SK-N-SH (cell line): ENCODE data around the gene SPATA13. TPM values are rescaled to one million over a fixed set of nuclear protein-coding genes. Genes with fewer than 3 reads are reported as not detected.

Experiments
- CTCF ChIA-PET: fragments of 300-600, 350-600 bp; formaldehyde crosslinking; extraction: SDS; loops from one replicate; lab custom pipeline; 2021; lab: Yijun Ruan, JAX
- POLR2A ChIA-PET: fragments of 350-600 bp; sonication (Branson Sonifier 250); formaldehyde crosslinking; extraction: SDS; loops from one replicate; lab custom pipeline; 2020; ENCODE audit warnings: antibody characterized with exemption, inconsistent platforms; lab: Yijun Ruan, JAX
- DNase-seq: peaks from one replicate; pipeline ENCODE4 v3.0.0; 2012
- H2AFZ ChIP-seq: fragments of 200-600 bp; sonication (generic); 2 replicates; pipeline ENCODE4 v1.8.1; 2016; ENCODE audit warnings: antibody characterized with exemption, mild to moderate bottlenecking, low read depth
- H3F3A ChIP-seq: fragments of 200-600 bp; sonication (generic); replicated peaks from 2 replicates; pipeline ENCODE3; 2016; ENCODE audit warnings: antibody characterized with exemption, mild to moderate bottlenecking; ENCODE audit not compliant: insufficient read depth
- H3K27ac ChIP-seq, 2 experiments: fragments of 200-500 bp in 1 of 2; fragments of 200-600 bp in 1 of 2; sonication (Bioruptor generic) in 1 of 2; sonication (generic), shearing (Covaris generic) in 1 of 2; 2 replicates each; pipeline versions ENCODE4 v1.5.1 to v1.6.1; 2014 to 2016; ENCODE audit warnings: low read depth in 2 of 2, inconsistent platforms in 1 of 2, low read length in 1 of 2, mild to moderate bottlenecking in 1 of 2, mixed read lengths in 1 of 2
- H3K27me3 ChIP-seq: fragments of 200-600 bp; sonication (generic), shearing (Covaris generic); 2 replicates; pipeline ENCODE4 v1.6.1; 2016; ENCODE audit warnings: mixed run types; ENCODE audit not compliant: insufficient read depth
- H3K36me3 ChIP-seq, 2 experiments: fragments of 200-500 bp in 1 of 2; fragments of 200-600 bp in 1 of 2; sonication (Bioruptor generic) in 1 of 2; sonication (generic) in 1 of 2; replicated peaks in 1 of 2; 2 replicates each; pipeline versions ENCODE3 to v1.5.1; 2014 to 2016; ENCODE audit warnings: low read length in 1 of 2, mild to moderate bottlenecking in 1 of 2; ENCODE audit not compliant: insufficient read depth in 2 of 2, control insufficient read depth in 1 of 2
- H3K4me1 ChIP-seq, 2 experiments: fragments of 200-500 bp in 1 of 2; fragments of 200-600 bp in 1 of 2; sonication (Bioruptor generic) in 1 of 2; sonication (generic), shearing (Covaris generic) in 1 of 2; 2 replicates each; pipeline versions ENCODE4 v1.5.1 to v1.6.1; 2014 to 2016; ENCODE audit warnings: low read depth in 1 of 2, low read length in 1 of 2, mixed run types in 1 of 2; ENCODE audit not compliant: insufficient read depth in 2 of 2, control insufficient read depth in 1 of 2
- H3K4me2 ChIP-seq: fragments of 200-600 bp; sonication (generic), shearing (Covaris generic); 2 replicates; pipeline ENCODE4 v1.6.1; 2017; ENCODE audit warnings: mixed run types
- H3K4me3 ChIP-seq, 2 experiments: fragments of 200-500 bp in 1 of 2; fragments of 200-600 bp in 1 of 2; sonication (Bioruptor generic) in 1 of 2; sonication (generic), shearing (Covaris generic) in 1 of 2; 2 replicates each; pipeline versions ENCODE4 v1.5.1 to v1.8.1; 2014 to 2016; ENCODE audit warnings: low read depth in 2 of 2, inconsistent platforms in 1 of 2, low read length in 1 of 2, mild to moderate bottlenecking in 1 of 2, mixed read lengths in 1 of 2, moderate library complexity in 1 of 2
- H3K79me2 ChIP-seq: fragments of 200-600 bp; sonication (generic); 2 replicates; pipeline ENCODE4 v1.8.1; 2017; ENCODE audit warnings: mild to moderate bottlenecking; ENCODE audit not compliant: insufficient read depth
- H3K9ac ChIP-seq: fragments of 200-600 bp; sonication (generic); 2 replicates; pipeline ENCODE4 v1.6.1; 2017; ENCODE audit warnings: mixed run types
- H3K9me2 ChIP-seq: fragments of 200-600 bp; sonication (generic); 2 replicates; pipeline ENCODE4 v1.6.1; 2017; ENCODE audit warnings: mixed run types
- H3K9me3 ChIP-seq: fragments of 200-600 bp; sonication (generic); 2 replicates; pipeline ENCODE4 v1.6.1; 2017; ENCODE audit warnings: mixed run types, mild to moderate bottlenecking, moderate library complexity
- H4K20me1 ChIP-seq: fragments of 200-600 bp; sonication (generic); 2 replicates; pipeline ENCODE4 v1.6.1; 2017; ENCODE audit warnings: mild to moderate bottlenecking, mixed run types; ENCODE audit not compliant: insufficient read depth
- CHD2 ChIP-seq: fragments of 150-350 bp; IDR thresholded peaks from 2 replicates; pipeline ENCODE4 v1.6.1; 2018; ENCODE audit warnings: low read length; ENCODE audit not compliant: partially characterized antibody
- ELF1 ChIP-seq: IDR thresholded peaks from 2 replicates; pipeline ENCODE4 v1.4.0; 2012
- EZH2phosphoT487 ChIP-seq: fragments of 200-600 bp; sonication (generic); IDR thresholded peaks from 2 replicates; pipeline ENCODE4 v1.6.1; 2017; ENCODE audit warnings: low read depth, mixed run types, mild to moderate bottlenecking, antibody characterized with exemption, moderate library complexity, borderline replicate concordance
- FOXM1 ChIP-seq: IDR thresholded peaks from 2 replicates; pipeline ENCODE4 v1.4.0; 2012; ENCODE audit warnings: low read depth, mild to moderate bottlenecking
- GABPA ChIP-seq: IDR thresholded peaks from 2 replicates; pipeline ENCODE4 v1.4.0; 2012; ENCODE audit warnings: low read depth, mild to moderate bottlenecking
- GATA2 ChIP-seq: sonication (generic); formaldehyde crosslinking; IDR thresholded peaks from 2 replicates; pipeline ENCODE4 v1.5.0; 2020; ENCODE audit warnings: mild to moderate bottlenecking, missing genetic modification reagents
- JUND ChIP-seq: IDR thresholded peaks from 2 replicates; pipeline ENCODE4 v1.4.0; 2012
- MXI1 ChIP-seq: IDR thresholded peaks from 2 replicates; pipeline ENCODE4 v1.6.1; 2012; ENCODE audit warnings: mild to moderate bottlenecking, low read depth, low read length, improper control_type of control experiment
- NFIC ChIP-seq: IDR thresholded peaks from 2 replicates; pipeline ENCODE4 v1.4.0; 2012; ENCODE audit warnings: borderline replicate concordance
- NRF1 ChIP-seq: IDR thresholded peaks from 2 replicates; pipeline ENCODE4 v1.6.1; 2012; ENCODE audit warnings: low read depth, mild to moderate bottlenecking, low read length
- POLR2AphosphoS5 ChIP-seq: IDR thresholded peaks from 2 replicates; pipeline ENCODE4 v1.6.1; 2012; ENCODE audit warnings: low read depth, low read length
- RCOR1 ChIP-seq: fragments of 150-350 bp; IDR thresholded peaks from 2 replicates; pipeline ENCODE4 v1.6.1; 2017; ENCODE audit warnings: antibody characterized with exemption, low read length
- RFX5 ChIP-seq: IDR thresholded peaks from 2 replicates; pipeline ENCODE4 v1.6.1; 2012; ENCODE audit warnings: mild to moderate bottlenecking, improper control_type of control experiment, low read length
- SMC3 ChIP-seq: IDR thresholded peaks from 2 replicates; pipeline ENCODE4 v1.6.1; 2012; ENCODE audit warnings: low read depth, low read length, improper control_type of control experiment
- TCF12 ChIP-seq: IDR thresholded peaks from 2 replicates; pipeline ENCODE4 v1.4.0; 2012
- TEAD4 ChIP-seq: IDR thresholded peaks from 2 replicates; pipeline ENCODE4 v1.4.0; 2012; ENCODE audit warnings: mild to moderate bottlenecking, borderline replicate concordance; ENCODE audit not compliant: insufficient read depth
- YY1 ChIP-seq: IDR thresholded peaks from 2 replicates; pipeline ENCODE4 v1.4.0; 2012; ENCODE audit warnings: low read depth, mild to moderate bottlenecking
- WGBS: methylation state at CpG from one replicate; pipeline ENCODE4 v1.1.6; 2017; ENCODE audit warnings: low lambda C conversion rate; 5-methylcytosine and 5-hydroxymethylcytosine counted together
- polyA plus RNA-seq, 3 experiments: library from polyadenylated mRNA; depleted of rRNA; stranded (reverse); fragments of >200 nt; gene quantifications; 2 replicates each; pipeline ENCODE4 v1.2.3, GENCODE V29; 2012
- TF ChIP-seq, protein P1 (sequence below): IDR thresholded peaks from 2 replicates; pipeline ENCODE4 v1.4.0; 2012; ENCODE audit warnings: low read depth
- TF ChIP-seq, protein P2 (sequence below): IDR thresholded peaks from 2 replicates; pipeline ENCODE4 v1.4.0; 2012; ENCODE audit warnings: low read depth, borderline replicate concordance
- TF ChIP-seq, protein P3 (sequence below): IDR thresholded peaks from 2 replicates; pipeline ENCODE4 v1.6.1; 2012; ENCODE audit warnings: mild to moderate bottlenecking, low read depth, low read length, moderate library complexity
- TF ChIP-seq, protein P4 (sequence below): fragments of 150-350 bp; IDR thresholded peaks from 2 replicates; pipeline ENCODE4 v1.6.1; 2016; ENCODE audit warnings: mild to moderate bottlenecking, low read depth, low read length
- TF ChIP-seq, protein P5 (sequence below): IDR thresholded peaks from 2 replicates; pipeline ENCODE4; 2012

Gene SPATA13
- polyA plus RNA-seq, 1 of the 3 experiments (the other 2 are of a cell fraction) = 4.3 TPM

DNA sequence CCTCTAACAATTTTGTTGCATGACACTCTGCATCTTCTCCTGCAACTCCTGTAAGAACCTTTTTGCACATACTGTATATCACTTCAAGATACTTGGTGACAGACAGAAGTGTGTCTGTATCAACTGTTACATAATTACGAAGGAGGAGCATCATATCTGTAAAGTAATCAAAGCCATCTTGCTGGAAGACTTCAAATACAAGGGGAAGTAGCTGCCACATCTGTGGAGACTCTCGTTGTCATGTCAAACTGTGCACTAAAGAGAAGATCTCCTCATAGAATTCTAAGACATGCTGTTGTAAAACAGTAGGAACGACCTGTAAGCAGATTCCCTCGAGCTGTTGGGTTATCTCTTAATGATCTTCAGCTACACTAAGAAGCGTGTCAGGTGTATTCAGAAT is 38.0 kb upstream of the SPATA13 start:
- 38% methylated on average over 5 of the region's 5 CpGs for WGBS
- no peak overlapping the region for H3K4me2 ChIP-seq
- no peaks in the 10 kb centered on the region for H3K9me3 ChIP-seq
- no peak overlapping the region for H3K27ac ChIP-seq
- no peaks in the 10 kb centered on the region for H3K36me3 ChIP-seq
- no peaks in the 10 kb centered on the region for H3K27me3 ChIP-seq
- H3F3A ChIP-seq = no peaks in the 10 kb centered on the region
- ChIA-PET POLR2A (no interaction called here), CTCF (no interaction called here)
- no peaks in the 10 kb centered on the region; the same call in 1 of the 2 replicates for H3K79me2 ChIP-seq
- no peaks in the 10 kb centered on the region for H3K4me1 ChIP-seq
- no peaks in the 10 kb centered on the region for H4K20me1 ChIP-seq
- H2AFZ ChIP-seq = no peak overlapping the region
- no peaks in the 10 kb centered on the region for H3K9me2 ChIP-seq
- DNase-seq = no peak
- TF ChIP-seq NRF1 (no peak), RFX5 (no peak), YY1 (no peak), ELF1 (no peak), TEAD4 (no peak), SMC3 (no peak), EZH2phosphoT487 (no peak), JUND (no peak), RCOR1 (no peak), TCF12 (no peak), GABPA (no peak)
- TF ChIP-seq, protein P1, sequence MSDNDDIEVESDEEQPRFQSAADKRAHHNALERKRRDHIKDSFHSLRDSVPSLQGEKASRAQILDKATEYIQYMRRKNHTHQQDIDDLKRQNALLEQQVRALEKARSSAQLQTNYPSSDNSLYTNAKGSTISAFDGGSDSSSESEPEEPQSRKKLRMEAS = no peak
- TF ChIP-seq, protein P2, sequence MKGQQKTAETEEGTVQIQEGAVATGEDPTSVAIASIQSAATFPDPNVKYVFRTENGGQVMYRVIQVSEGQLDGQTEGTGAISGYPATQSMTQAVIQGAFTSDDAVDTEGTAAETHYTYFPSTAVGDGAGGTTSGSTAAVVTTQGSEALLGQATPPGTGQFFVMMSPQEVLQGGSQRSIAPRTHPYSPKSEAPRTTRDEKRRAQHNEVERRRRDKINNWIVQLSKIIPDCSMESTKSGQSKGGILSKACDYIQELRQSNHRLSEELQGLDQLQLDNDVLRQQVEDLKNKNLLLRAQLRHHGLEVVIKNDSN = no peak
- no peak overlapping the region for H3K4me3 ChIP-seq
- no peak overlapping the region for H3K9ac ChIP-seq

DNA sequence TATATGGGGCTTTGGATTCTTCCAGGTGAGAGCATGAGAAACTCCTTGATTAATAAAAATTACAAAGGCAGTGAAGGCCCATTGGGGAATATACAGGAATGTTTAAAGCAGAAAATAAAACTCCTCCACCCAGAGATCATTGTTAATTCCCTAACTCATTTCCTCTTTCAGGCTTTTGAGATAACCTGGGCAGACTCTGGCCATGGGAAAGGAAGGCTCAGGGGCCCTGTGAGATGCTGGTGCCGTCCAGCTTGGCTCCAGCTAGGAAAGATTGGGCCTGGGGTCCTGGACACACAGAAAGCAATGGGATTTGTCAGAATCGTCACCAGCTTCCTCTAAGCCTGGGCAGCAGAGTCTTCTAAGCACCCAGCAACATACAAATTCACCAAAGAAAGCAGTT is 36.8 kb upstream of the SPATA13 start:
- no peaks in the 10 kb centered on the region for H3K4me1 ChIP-seq
- H3F3A ChIP-seq = no peaks in the 10 kb centered on the region
- no peak for DNase-seq
- H3K79me2 ChIP-seq = no peaks in the 10 kb centered on the region; the same call in 1 of the 2 replicates
- no peak overlapping the region for H2AFZ ChIP-seq
- no peak overlapping the region for H3K4me2 ChIP-seq
- H3K36me3 ChIP-seq = no peaks in the 10 kb centered on the region
- POLR2A ChIA-PET = no interaction called here
- no peaks in the 10 kb centered on the region for H3K27me3 ChIP-seq
- TF ChIP-seq, protein P3, sequence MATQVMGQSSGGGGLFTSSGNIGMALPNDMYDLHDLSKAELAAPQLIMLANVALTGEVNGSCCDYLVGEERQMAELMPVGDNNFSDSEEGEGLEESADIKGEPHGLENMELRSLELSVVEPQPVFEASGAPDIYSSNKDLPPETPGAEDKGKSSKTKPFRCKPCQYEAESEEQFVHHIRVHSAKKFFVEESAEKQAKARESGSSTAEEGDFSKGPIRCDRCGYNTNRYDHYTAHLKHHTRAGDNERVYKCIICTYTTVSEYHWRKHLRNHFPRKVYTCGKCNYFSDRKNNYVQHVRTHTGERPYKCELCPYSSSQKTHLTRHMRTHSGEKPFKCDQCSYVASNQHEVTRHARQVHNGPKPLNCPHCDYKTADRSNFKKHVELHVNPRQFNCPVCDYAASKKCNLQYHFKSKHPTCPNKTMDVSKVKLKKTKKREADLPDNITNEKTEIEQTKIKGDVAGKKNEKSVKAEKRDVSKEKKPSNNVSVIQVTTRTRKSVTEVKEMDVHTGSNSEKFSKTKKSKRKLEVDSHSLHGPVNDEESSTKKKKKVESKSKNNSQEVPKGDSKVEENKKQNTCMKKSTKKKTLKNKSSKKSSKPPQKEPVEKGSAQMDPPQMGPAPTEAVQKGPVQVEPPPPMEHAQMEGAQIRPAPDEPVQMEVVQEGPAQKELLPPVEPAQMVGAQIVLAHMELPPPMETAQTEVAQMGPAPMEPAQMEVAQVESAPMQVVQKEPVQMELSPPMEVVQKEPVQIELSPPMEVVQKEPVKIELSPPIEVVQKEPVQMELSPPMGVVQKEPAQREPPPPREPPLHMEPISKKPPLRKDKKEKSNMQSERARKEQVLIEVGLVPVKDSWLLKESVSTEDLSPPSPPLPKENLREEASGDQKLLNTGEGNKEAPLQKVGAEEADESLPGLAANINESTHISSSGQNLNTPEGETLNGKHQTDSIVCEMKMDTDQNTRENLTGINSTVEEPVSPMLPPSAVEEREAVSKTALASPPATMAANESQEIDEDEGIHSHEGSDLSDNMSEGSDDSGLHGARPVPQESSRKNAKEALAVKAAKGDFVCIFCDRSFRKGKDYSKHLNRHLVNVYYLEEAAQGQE = no peak
- TF ChIP-seq MXI1 (no peak), GATA2 (CRISPR knock-in tag) (no peak), FOXM1 (no peak), TCF12 (no peak), CHD2 (no peak), NFIC (no peak), POLR2AphosphoS5 (no peak), YY1 (no peak)
- TF ChIP-seq, protein P4, sequence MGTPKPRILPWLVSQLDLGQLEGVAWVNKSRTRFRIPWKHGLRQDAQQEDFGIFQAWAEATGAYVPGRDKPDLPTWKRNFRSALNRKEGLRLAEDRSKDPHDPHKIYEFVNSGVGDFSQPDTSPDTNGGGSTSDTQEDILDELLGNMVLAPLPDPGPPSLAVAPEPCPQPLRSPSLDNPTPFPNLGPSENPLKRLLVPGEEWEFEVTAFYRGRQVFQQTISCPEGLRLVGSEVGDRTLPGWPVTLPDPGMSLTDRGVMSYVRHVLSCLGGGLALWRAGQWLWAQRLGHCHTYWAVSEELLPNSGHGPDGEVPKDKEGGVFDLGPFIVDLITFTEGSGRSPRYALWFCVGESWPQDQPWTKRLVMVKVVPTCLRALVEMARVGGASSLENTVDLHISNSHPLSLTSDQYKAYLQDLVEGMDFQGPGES = no peak
- TF ChIP-seq, protein P5, sequence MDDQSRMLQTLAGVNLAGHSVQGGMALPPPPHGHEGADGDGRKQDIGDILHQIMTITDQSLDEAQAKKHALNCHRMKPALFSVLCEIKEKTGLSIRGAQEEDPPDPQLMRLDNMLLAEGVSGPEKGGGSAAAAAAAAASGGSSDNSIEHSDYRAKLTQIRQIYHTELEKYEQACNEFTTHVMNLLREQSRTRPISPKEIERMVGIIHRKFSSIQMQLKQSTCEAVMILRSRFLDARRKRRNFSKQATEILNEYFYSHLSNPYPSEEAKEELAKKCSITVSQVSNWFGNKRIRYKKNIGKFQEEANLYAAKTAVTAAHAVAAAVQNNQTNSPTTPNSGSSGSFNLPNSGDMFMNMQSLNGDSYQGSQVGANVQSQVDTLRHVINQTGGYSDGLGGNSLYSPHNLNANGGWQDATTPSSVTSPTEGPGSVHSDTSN = no peak
- H3K9me2 ChIP-seq = no peaks in the 10 kb centered on the region
- H3K4me3 ChIP-seq = no peak overlapping the region
- no peaks in the 10 kb centered on the region for H3K9me3 ChIP-seq
- no peak overlapping the region for H3K9ac ChIP-seq
- CTCF ChIA-PET = no interaction called here
- no peak overlapping the region for H3K27ac ChIP-seq
- H4K20me1 ChIP-seq = no peaks in the 10 kb centered on the region
- 38% methylated on average over 2 of the region's 2 CpGs for WGBS
